ENCODE results near the gene TBX15.

TBX15 gene

GRCh38 chr1:118894836-118895235, 93.3 kb downstream of the TBX15 start:
- H3K4me3 ChIP-seq (ENCODE audit: low read depth, low read length) = no peak overlapping the region
- TF ChIP-seq CTCF (IDR thresholded peaks at IDR 0.05; ENCODE audit: low read depth, low read length, missing control alignments) = no peak
- no peak for DNase-seq (ENCODE audit: low read depth)

GRCh38 chr1:118890851-118891384, 97.2 kb downstream of the TBX15 start:
- no peak overlapping the region for H3K4me3 ChIP-seq (ENCODE audit: low read depth, low read length)
- no peak for TF ChIP-seq CTCF (IDR thresholded peaks at IDR 0.05; ENCODE audit: low read depth, low read length, missing control alignments)
- no peak for DNase-seq (ENCODE audit: low read depth)

GRCh38 chr1:118884946-118885345, 103.2 kb downstream of the TBX15 start:
- H3K4me3 ChIP-seq (ENCODE audit: low read depth, low read length) = no peak overlapping the region
- no peak for TF ChIP-seq CTCF (IDR thresholded peaks at IDR 0.05; ENCODE audit: low read depth, low read length, missing control alignments)
- DNase-seq (ENCODE audit: low read depth) = no peak

- TF ChIP-seq CTCF (IDR thresholded peaks at IDR 0.05; ENCODE audit: low read depth, low read length, missing control alignments) = no peak
- DNase-seq (ENCODE audit: low read depth) = no peak
- H3K4me3 ChIP-seq (ENCODE audit: low read depth, low read length) = no peak overlapping the region
Observed at GRCh38 chr1:118881751-118882150, 106.4 kb downstream of the TBX15 start.

- TF ChIP-seq CTCF (IDR thresholded peaks at IDR 0.05; ENCODE audit: low read depth, low read length, missing control alignments) = no peak
- no peak overlapping the region for H3K4me3 ChIP-seq (ENCODE audit: low read depth, low read length)
- no peak for DNase-seq (ENCODE audit: low read depth)
Observed at GRCh38 chr1:118878661-118879060, 109.5 kb downstream of the TBX15 start.

- DNase-seq (ENCODE audit: low read depth) = no peak
- H3K4me3 ChIP-seq (ENCODE audit: low read depth, low read length) = no peak overlapping the region
- TF ChIP-seq CTCF (IDR thresholded peaks at IDR 0.05; ENCODE audit: low read depth, low read length, missing control alignments) = no peak
Observed at GRCh38 chr1:118877668-118878396, 110.3 kb downstream of the TBX15 start.
